Smooth muscle cell (in vitro differentiated cells): ENCODE measurements around the gene TMC1. TPM values are rescaled to one million over a fixed set of nuclear protein-coding genes. Genes with fewer than 3 reads are reported as not detected.
A peak's percentile ranks its signal among the peaks of the same experiment; 100 is the strongest.

ENCODE experiments used
- DNase-seq: peaks from one replicate; lab custom pipeline; 2025; ENCODE audit not compliant: unreplicated experiment; lab: John Stamatoyannopoulos, UW
- H2AFZ ChIP-seq: fragments of 200-600 bp; sonication (generic); 2 replicates; pipeline ENCODE4 v1.6.0; 2016; ENCODE audit warnings: antibody characterized with exemption, low read depth, mild to moderate bottlenecking
- H3F3A ChIP-seq: fragments of 200-600 bp; sonication (generic); 2 replicates; pipeline ENCODE4 v1.6.0; 2017; ENCODE audit warnings: antibody characterized with exemption, low read depth
- H3K27ac ChIP-seq: fragments of 200-600 bp; sonication (generic); 2 replicates; pipeline ENCODE4 v1.5.1; 2016; ENCODE audit warnings: low read depth, mild to moderate bottlenecking
- H3K27me3 ChIP-seq: fragments of 200-600 bp; sonication (generic); 2 replicates; pipeline ENCODE4 v1.6.1; 2016; ENCODE audit warnings: low read depth, mild to moderate bottlenecking
- H3K36me3 ChIP-seq: fragments of 200-600 bp; sonication (generic); 2 replicates; pipeline ENCODE4 v1.5.1; 2016; ENCODE audit warnings: low read depth
- H3K4me1 ChIP-seq: fragments of 200-600 bp; sonication (generic); 2 replicates; pipeline ENCODE4 v1.5.1; 2016; ENCODE audit warnings: low read depth
- H3K4me2 ChIP-seq: fragments of 200-600 bp; sonication (generic); 2 replicates; pipeline ENCODE4 v1.6.0; 2016; ENCODE audit warnings: mild to moderate bottlenecking
- H3K4me3 ChIP-seq: fragments of 200-600 bp; sonication (generic); 2 replicates; pipeline ENCODE4 v1.5.1; 2016; ENCODE audit warnings: mild to moderate bottlenecking
- H3K79me2 ChIP-seq: fragments of 200-600 bp; sonication (generic); 2 replicates; pipeline ENCODE4 v1.6.0; 2016; ENCODE audit warnings: low read depth, mild to moderate bottlenecking
- H3K9ac ChIP-seq: fragments of 200-600 bp; sonication (generic); 2 replicates; pipeline ENCODE4 v1.6.0; 2016; ENCODE audit warnings: low read depth
- H3K9me3 ChIP-seq: fragments of 200-600 bp; sonication (generic); replicated peaks from 2 replicates; pipeline ENCODE4 v1.5.1; 2016; ENCODE audit warnings: low read depth
- H4K20me1 ChIP-seq: fragments of 200-600 bp; sonication (generic); 2 replicates; pipeline ENCODE4 v1.6.0; 2016; ENCODE audit warnings: low read depth
- CTCF ChIP-seq: fragments of 200-600 bp; sonication (generic); IDR thresholded peaks from 2 replicates; pipeline ENCODE4 v1.5.1; 2017; ENCODE audit warnings: borderline replicate concordance, mild to moderate bottlenecking, antibody characterized with exemption; ENCODE audit not compliant: insufficient read depth, poor library complexity, severe bottlenecking
- WGBS: methylation state at CpG from one replicate; pipeline ENCODE4 v1.1.7; 2016; ENCODE audit warnings: low lambda C conversion rate; 5-methylcytosine and 5-hydroxymethylcytosine counted together
- polyA plus RNA-seq: library from polyadenylated mRNA; unstranded; fragments of >200 nt; fragmentation: Nextera tagmentation; extraction: Ambion mirVana; gene quantifications from 2 replicates; pipeline ENCODE4 v1.2.1, GENCODE V29; 2016
- total RNA-seq: library from RNA; depleted of rRNA; stranded (reverse); fragments of >200 nt; gene quantifications from 2 replicates; pipeline ENCODE4 v1.2.3, GENCODE V29; 2014

TMC1 gene
- total and polyA plus RNA-seq, 2 experiments from 2014 or later: not detected

- DNase-seq: no peak
- no peak overlapping the region for H3K4me3 ChIP-seq
- H3K9me3 ChIP-seq: no peaks in the 10 kb centered on the region
- peaks cover 6% of the 10 kb centered on the region for H3K4me1 ChIP-seq
- 82% methylated on average over 3 of the region's 3 CpGs for WGBS
- no peak overlapping the region for H3K9ac ChIP-seq
- no peak for TF ChIP-seq CTCF
- no peaks in the 10 kb centered on the region for H3K79me2 ChIP-seq
- H3K27ac ChIP-seq: no peak overlapping the region
- H4K20me1 ChIP-seq: no peaks in the 10 kb centered on the region
- H2AFZ ChIP-seq: no peak overlapping the region
- H3K4me2 ChIP-seq: no peak overlapping the region
- H3K27me3 ChIP-seq: no peaks in the 10 kb centered on the region
- no peaks in the 10 kb centered on the region for H3K36me3 ChIP-seq
- peaks cover 4% of the 10 kb centered on the region for H3F3A ChIP-seq
Observed at GRCh38 chr9:72775570-72775969, 254.2 kb downstream of the TMC1 start.

- Histone ChIP-seq H3K9me3 (no peaks in the 10 kb centered on the region), H3K9ac (no peak overlapping the region), H3K27me3 (no peaks in the 10 kb centered on the region), H3K4me2 (no peak overlapping the region), H2AFZ (no peak overlapping the region), H3K79me2 (no peaks in the 10 kb centered on the region), H3K27ac (no peak overlapping the region), H3F3A (no peaks in the 10 kb centered on the region), H3K4me1 (no peaks in the 10 kb centered on the region), H3K36me3 (no peaks in the 10 kb centered on the region), H4K20me1 (no peaks in the 10 kb centered on the region), H3K4me3 (no peak overlapping the region)
- TF ChIP-seq CTCF: no peak
- DNase-seq: no peak
Observed at GRCh38 chr9:72779614-72780013, 258.2 kb downstream of the TMC1 start.

- H3K9ac ChIP-seq: no peak overlapping the region
- no peaks in the 10 kb centered on the region for H3F3A ChIP-seq
- no peaks in the 10 kb centered on the region for H3K79me2 ChIP-seq
- H3K27ac ChIP-seq: no peak overlapping the region
- H2AFZ ChIP-seq: no peak overlapping the region
- no peak overlapping the region for H3K4me2 ChIP-seq
- H3K4me1 ChIP-seq: no peaks in the 10 kb centered on the region
- no peaks in the 10 kb centered on the region for H3K9me3 ChIP-seq
- no peak overlapping the region for H3K4me3 ChIP-seq
- no peak for DNase-seq
- no peaks in the 10 kb centered on the region for H3K27me3 ChIP-seq
- no peak for TF ChIP-seq CTCF
- H3K36me3 ChIP-seq: no peaks in the 10 kb centered on the region
- no peaks in the 10 kb centered on the region for H4K20me1 ChIP-seq
Observed at GRCh38 chr9:72786948-72787347, 265.5 kb downstream of the TMC1 start.

DNA sequence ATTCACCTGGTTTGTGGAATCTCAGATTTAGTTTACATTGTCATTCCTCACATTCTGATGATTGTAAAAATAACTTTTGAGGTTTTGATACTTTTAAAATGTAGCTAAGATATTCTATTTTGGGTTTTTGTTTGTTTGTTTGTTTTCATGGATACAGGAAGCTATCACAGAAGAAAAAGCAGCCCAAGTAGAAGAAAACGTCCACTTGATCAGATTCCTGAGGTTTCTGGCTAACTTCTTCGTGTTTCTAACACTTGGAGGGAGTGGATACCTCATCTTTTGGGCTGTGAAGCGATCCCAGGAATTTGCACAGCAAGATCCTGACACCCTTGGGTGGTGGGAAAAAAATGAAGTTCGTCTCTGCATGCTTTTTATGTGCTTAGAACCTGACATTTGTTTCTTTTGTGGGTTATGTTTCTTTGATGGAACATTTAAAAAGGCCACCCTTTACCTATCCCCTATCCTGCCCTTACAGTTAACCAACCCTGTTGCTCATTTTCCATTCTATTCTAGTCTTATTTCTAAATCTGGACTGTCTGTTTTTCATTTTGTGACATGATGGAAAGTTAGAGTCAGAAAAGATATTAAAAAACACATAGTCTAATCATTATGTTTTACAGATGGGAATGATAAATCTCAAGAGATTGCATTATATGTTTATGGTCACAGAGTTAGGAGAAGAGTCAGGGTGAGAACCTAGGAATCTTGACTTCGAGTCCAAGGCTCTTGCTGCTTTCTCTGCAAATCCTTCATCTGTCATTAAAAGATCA, 267.7 kb downstream of the TMC1 start:
- no peak for DNase-seq

More for the DNA sequence above, 267.7 kb downstream of the TMC1 start:
- Histone ChIP-seq H3K4me1 (no peaks in the 10 kb centered on the region), H3K9me3 (no peaks in the 10 kb centered on the region), H3K9ac (no peak overlapping the region), H3F3A (no peaks in the 10 kb centered on the region), H2AFZ (peak overlapping the region; percentile 40), H3K36me3 (no peaks in the 10 kb centered on the region), H3K27ac (no peak overlapping the region), H3K27me3 (no peaks in the 10 kb centered on the region), H4K20me1 (no peaks in the 10 kb centered on the region), H3K79me2 (no peaks in the 10 kb centered on the region), H3K4me2 (no peak overlapping the region), H3K4me3 (no peak overlapping the region)
- 77% methylated on average over 5 of the region's 5 CpGs for WGBS
- no peak for TF ChIP-seq CTCF
